ENCODE measurements around the gene LIMS3. TPM values are rescaled to one million over a fixed set of nuclear protein-coding genes. Genes with fewer than 3 reads are reported as not detected.
"Not testable (repeated sequence)": the region's sequence is repeated elsewhere in the genome, so short reads cannot be mapped to it uniquely, and the experiment has no call there.

LIMS3 gene
- total RNA-seq, result 1 to 10 TPM in 3 of 6 donors, under 1 TPM in 1, not detected in 2; 0.89 to 2.2 (median 1.6) TPM

- WGBS, 2 donors, result no CpG with 5 or more reads among the region's 28 CpGs
- H3K9me3 ChIP-seq, H3K27me3 ChIP-seq, H3K36me3 ChIP-seq, H3K4me1 ChIP-seq, H3K27ac ChIP-seq, DNase-seq, H3K4me3 ChIP-seq: not testable (repeated sequence)
- peak; percentile 56 to 92 for ATAC-seq (ENCODE audit: low FRiP score in 2 of 2)
Measured at GRCh38 chr2:109898462-109899336, at the start of gene LIMS3. Gene LIMS3, plus strand, starts transcription at chr2:109898688. Its CDS starts 41 bp downstream, at chr2:109898729.

GRCh38 chr2:109871129-109871751, 27.2 kb upstream of the LIMS3 start:
- H3K36me3 ChIP-seq, H3K9me3 ChIP-seq: not testable (repeated sequence)
- ATAC-seq (ENCODE audit: low FRiP score in 2 of 2), result peak; percentile 74 to 90

GRCh38 chr2:109876625-109877024, 21.9 kb upstream of the LIMS3 start:
- not testable (repeated sequence) for H3K4me3 ChIP-seq; H3K9me3 ChIP-seq; H3K4me1 ChIP-seq; H3K36me3 ChIP-seq; DNase-seq; H3K27me3 ChIP-seq; ATAC-seq (ENCODE audit: low FRiP score in 2 of 2); H3K27ac ChIP-seq
- no CpG with 5 or more reads among the region's 3 CpGs for WGBS, 2 donors

More at GRCh38 chr2:109871129-109871751, 27.2 kb upstream of the LIMS3 start:
- not testable (repeated sequence) for H3K4me1 ChIP-seq, H3K27me3 ChIP-seq, DNase-seq, H3K4me3 ChIP-seq, H3K27ac ChIP-seq
- WGBS, 2 donors, result no CpG with 5 or more reads among the region's 8 CpGs

- not testable (repeated sequence) for ATAC-seq (ENCODE audit: low FRiP score in 2 of 2); H3K36me3 ChIP-seq; H3K9me3 ChIP-seq; H3K4me1 ChIP-seq; H3K27me3 ChIP-seq; DNase-seq; H3K4me3 ChIP-seq; H3K27ac ChIP-seq
- no CpG with 5 or more reads among the region's 1 CpG for WGBS, 2 donors
Measured at GRCh38 chr2:109882112-109882511, 16.4 kb upstream of the LIMS3 start.

- H3K9me3 ChIP-seq; H3K4me3 ChIP-seq; H3K4me1 ChIP-seq; DNase-seq; H3K27ac ChIP-seq; H3K27me3 ChIP-seq; ATAC-seq (ENCODE audit: low FRiP score in 2 of 2); H3K36me3 ChIP-seq: not testable (repeated sequence)
- no CpG with 5 or more reads among the region's 4 CpGs for WGBS, 2 donors
Measured at GRCh38 chr2:109888414-109888813, 10.1 kb upstream of the LIMS3 start.

GRCh38 chr2:109889909-109890308, 8.6 kb upstream of the LIMS3 start:
- DNase-seq, H3K36me3 ChIP-seq, H3K27ac ChIP-seq, H3K4me1 ChIP-seq, H3K27me3 ChIP-seq, H3K9me3 ChIP-seq, H3K4me3 ChIP-seq: not testable (repeated sequence)
- WGBS, 2 donors, result no CpG with 5 or more reads among the region's 4 CpGs
- peak in 1 of 2 donors; percentile 67 for ATAC-seq (ENCODE audit: low FRiP score in 2 of 2)

- not testable (repeated sequence) for H3K4me3 ChIP-seq; H3K27ac ChIP-seq; H3K27me3 ChIP-seq; ATAC-seq (ENCODE audit: low FRiP score in 2 of 2); H3K4me1 ChIP-seq; DNase-seq; H3K9me3 ChIP-seq; H3K36me3 ChIP-seq
- WGBS, 2 donors, result no CpG with 5 or more reads among the region's 4 CpGs
Measured at GRCh38 chr2:109891024-109891423, 7.5 kb upstream of the LIMS3 start.

GRCh38 chr2:109893736-109894135, 4.8 kb upstream of the LIMS3 start:
- H3K27me3 ChIP-seq; H3K4me1 ChIP-seq; H3K36me3 ChIP-seq; H3K4me3 ChIP-seq; H3K27ac ChIP-seq; DNase-seq; ATAC-seq (ENCODE audit: low FRiP score in 2 of 2); H3K9me3 ChIP-seq: not testable (repeated sequence)
- no CpG with 5 or more reads among the region's 7 CpGs for WGBS, 2 donors

GRCh38 chr2:109894141-109894540, 4.3 kb upstream of the LIMS3 start:
- H3K36me3 ChIP-seq, H3K4me1 ChIP-seq, H3K4me3 ChIP-seq, H3K9me3 ChIP-seq, H3K27ac ChIP-seq, DNase-seq, H3K27me3 ChIP-seq: not testable (repeated sequence)
- peak in 1 of 2 donors; percentile 44 for ATAC-seq (ENCODE audit: low FRiP score in 2 of 2)
- WGBS, 2 donors, result no CpG with 5 or more reads among the region's 6 CpGs

- not testable (repeated sequence) for H3K4me3 ChIP-seq; DNase-seq; H3K27me3 ChIP-seq; H3K27ac ChIP-seq; ATAC-seq (ENCODE audit: low FRiP score in 2 of 2); H3K9me3 ChIP-seq; H3K36me3 ChIP-seq; H3K4me1 ChIP-seq
- WGBS, 2 donors, result no CpG with 5 or more reads among the region's 3 CpGs
Measured at GRCh38 chr2:109895090-109895869, 3.2 kb upstream of the LIMS3 start.

GRCh38 chr2:109896212-109896611, 2.3 kb upstream of the LIMS3 start:
- H3K9me3 ChIP-seq, H3K27ac ChIP-seq, H3K36me3 ChIP-seq, H3K27me3 ChIP-seq, H3K4me1 ChIP-seq, H3K4me3 ChIP-seq, DNase-seq: not testable (repeated sequence)
- peak; percentile 63 to 65 for ATAC-seq (ENCODE audit: low FRiP score in 2 of 2)
- WGBS, 2 donors, result no CpG with 5 or more reads among the region's 4 CpGs

GRCh38 chr2:109897769-109898461, 573 bp upstream of the LIMS3 start:
- not testable (repeated sequence) for H3K4me1 ChIP-seq; H3K27ac ChIP-seq; H3K27me3 ChIP-seq; H3K36me3 ChIP-seq; H3K4me3 ChIP-seq; DNase-seq; ATAC-seq (ENCODE audit: low FRiP score in 2 of 2); H3K9me3 ChIP-seq
- WGBS, 2 donors, result no CpG with 5 or more reads among the region's 8 CpGs
